ENCODE data around the gene EEF1AKMT4. TPM values are rescaled to one million over a fixed set of nuclear protein-coding genes. Genes with fewer than 3 reads are reported as not detected.

The EEF1AKMT4 gene
- total RNA-seq, 1 donor from 2014 or later: 3.6 TPM

DNA sequence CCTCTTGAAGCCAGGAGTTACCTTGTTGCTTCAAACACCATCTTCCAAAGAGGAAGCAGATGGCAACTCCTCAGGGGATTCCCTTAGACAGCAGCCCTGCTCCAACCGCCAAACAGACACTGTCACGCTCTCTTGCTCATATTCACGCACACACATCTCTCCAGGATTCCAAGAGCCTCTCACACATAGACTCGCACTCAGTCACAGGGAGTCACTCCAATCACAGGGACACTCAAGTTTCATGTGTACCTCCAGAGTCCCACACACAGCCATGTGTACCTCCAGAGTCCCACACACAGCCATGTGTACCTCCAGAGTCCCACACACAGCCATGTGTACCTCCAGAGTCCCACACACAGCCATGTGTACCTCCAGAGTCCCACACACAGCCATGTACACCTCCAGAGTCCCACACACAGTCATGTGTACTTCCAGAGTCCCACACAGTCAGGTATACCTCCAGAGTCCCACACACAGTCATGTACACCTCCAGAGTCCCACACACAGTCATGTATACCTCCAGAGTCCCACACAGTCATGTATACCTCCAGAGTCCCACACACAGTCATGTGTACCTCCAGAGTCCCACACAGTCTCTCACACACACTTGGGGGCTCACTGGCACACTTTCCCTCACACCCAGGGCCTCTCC is 14.0 kb upstream of the EEF1AKMT4 start:
- no peak for DNase-seq (ENCODE audit: low read depth in 2 of 2)

GRCh38 chr3:184236033-184236410 is 13.4 kb upstream of the EEF1AKMT4 start:
- no peak for DNase-seq (ENCODE audit: low read depth in 2 of 2)

GRCh38 chr3:184236636-184237035 is 12.8 kb upstream of the EEF1AKMT4 start:
- no peak for DNase-seq (ENCODE audit: low read depth in 2 of 2)

- DNase-seq (ENCODE audit: low read depth in 2 of 2): no peak
Observed at GRCh38 chr3:184237211-184237610, 12.3 kb upstream of the EEF1AKMT4 start.

- DNase-seq (ENCODE audit: low read depth in 2 of 2): no peak
Observed at GRCh38 chr3:184237807-184238206, 11.7 kb upstream of the EEF1AKMT4 start.

DNA sequence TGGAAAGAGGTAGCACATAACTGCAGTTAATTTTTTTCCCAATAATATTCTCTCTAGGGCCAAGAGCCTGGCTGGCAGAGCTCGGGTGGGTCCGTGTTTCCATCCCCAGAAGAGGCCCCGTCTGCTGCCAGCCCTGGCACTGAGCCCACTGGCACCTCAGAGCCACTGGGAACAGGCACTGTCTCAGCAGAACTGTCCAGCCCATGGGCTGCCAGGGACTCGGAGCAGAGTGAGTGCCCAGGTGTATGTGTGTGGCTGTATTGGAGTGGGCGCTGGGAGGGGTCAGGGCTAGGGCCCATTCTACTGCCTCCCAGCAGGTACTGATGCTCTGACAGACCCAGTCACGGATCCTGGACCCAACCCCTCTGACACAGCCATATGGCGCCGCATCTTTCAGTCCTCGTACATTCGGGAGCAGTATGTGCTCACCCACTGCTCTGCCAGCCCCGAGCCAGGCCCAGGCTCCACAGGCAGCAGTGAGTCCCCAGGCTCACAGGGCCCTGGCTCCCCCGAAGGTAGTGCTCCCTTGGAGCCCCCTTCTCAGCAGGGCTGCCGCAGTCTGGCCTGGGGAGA is 11.1 kb upstream of the EEF1AKMT4 start:
- no peak for DNase-seq (ENCODE audit: low read depth in 2 of 2)

GRCh38 chr3:184239221-184239620 is 10.3 kb upstream of the EEF1AKMT4 start:
- no peak for DNase-seq (ENCODE audit: low read depth in 2 of 2)

DNA sequence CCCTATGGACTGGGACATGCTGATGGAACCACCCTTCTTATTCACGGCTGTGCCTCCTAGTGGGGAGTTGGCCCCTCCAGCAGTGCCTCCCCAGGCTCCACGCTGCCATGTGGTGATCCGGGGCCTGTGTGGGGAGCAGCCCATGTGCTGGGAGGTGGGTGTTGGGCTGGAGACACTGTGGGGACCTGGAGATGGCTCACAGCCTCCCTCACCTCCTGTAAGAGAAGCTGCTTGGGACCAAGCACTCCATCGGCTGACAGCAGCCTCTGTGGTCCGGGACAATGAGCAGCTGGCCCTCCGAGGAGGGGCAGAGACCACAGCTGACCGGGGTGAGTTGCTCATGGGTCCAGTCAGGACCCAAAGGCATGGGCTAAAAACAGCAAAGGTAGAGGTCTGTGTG is 9.8 kb upstream of the EEF1AKMT4 start:
- no peak for DNase-seq (ENCODE audit: low read depth in 2 of 2)

DNA sequence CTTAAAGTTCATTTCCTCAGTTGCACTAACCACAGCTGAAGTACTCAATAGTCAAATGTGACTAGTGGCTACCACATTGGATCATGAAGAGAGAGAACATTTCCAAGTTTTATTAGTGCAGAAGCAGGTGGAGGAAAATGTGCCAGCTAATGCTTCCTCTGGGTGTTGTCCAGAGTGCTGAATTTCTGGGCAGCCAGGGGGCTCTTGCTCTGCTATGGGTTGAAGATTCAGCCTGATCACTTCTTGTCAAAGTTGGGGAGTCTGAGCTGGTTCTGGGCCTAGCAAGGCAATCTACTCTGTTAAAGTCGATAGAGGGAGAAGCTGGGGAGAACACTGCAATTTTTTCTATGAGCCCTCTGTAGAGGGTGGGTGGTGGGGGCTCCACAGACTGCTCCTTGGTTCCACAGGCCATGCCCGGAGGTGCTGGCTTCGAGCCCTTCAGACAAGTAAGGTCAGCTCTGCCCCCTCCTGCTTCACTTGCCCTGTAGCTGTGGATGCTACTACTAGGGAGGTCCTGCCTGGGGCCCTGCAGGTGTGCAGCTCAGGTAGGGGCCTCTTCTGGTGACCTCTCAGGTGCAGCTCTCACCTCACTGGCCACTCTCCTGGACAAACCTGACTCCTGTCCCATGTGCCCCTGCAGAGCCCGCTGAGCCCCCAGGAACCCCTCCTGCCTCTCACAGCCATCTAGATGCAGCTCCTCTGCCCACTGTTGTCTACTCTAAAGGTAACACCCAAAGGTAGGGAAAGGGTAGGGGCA is 8.9 kb upstream of the EEF1AKMT4 start:
- peak; percentile 41 to 54 for DNase-seq (ENCODE audit: low read depth in 2 of 2)

DNA sequence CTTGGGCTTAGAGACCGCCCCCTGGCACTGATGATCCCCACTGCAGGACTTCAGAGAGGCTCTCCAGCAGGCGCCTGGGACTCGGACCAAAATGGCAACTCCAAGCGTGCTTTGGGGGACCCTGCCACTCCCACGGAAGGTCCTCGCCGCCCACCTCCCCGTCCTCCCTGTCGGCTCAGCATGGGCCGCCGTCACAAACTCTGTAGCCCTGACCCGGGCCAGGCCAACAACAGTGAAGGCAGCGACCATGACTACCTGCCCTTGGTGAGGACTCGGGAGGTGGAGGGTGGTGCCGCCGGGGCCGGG is 8.4 kb upstream of the EEF1AKMT4 start:
- DNase-seq (ENCODE audit: low read depth in 2 of 2): no peak

GRCh38 chr3:184241447-184242296 is 7.8 kb upstream of the EEF1AKMT4 start:
- peak; percentile 64 to 71 for DNase-seq (ENCODE audit: low read depth in 2 of 2)

DNA sequence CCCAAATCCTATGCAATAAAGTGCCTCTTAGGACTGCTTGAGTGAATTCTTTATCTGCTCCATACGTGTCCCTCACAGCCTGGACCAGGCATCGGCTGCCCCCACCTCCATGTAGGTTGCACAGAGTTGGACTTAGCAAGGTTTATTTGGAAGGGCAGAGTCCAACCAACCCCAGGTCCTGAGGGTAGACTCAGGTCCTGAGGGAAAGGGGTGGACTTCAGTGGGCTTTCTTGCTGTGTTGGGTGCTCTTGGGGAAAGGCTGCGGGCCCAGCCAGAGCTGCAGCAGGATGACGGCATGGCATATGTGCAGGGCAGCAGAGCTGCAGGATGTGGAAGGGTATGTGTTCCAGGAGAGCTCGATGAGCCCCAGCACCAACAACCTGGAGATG is 7.2 kb upstream of the EEF1AKMT4 start:
- no peak for DNase-seq (ENCODE audit: low read depth in 2 of 2)

- DNase-seq (ENCODE audit: low read depth in 2 of 2): peak; percentile 90 to 94
Observed at GRCh38 chr3:184248454-184249411, 739 bp upstream of the EEF1AKMT4 start, which contains the start of gene ALG3. TSS of gene ALG3 (minus strand) at chr3:184248962. CDS start at chr3:184248940, 22 bp downstream.

DNA sequence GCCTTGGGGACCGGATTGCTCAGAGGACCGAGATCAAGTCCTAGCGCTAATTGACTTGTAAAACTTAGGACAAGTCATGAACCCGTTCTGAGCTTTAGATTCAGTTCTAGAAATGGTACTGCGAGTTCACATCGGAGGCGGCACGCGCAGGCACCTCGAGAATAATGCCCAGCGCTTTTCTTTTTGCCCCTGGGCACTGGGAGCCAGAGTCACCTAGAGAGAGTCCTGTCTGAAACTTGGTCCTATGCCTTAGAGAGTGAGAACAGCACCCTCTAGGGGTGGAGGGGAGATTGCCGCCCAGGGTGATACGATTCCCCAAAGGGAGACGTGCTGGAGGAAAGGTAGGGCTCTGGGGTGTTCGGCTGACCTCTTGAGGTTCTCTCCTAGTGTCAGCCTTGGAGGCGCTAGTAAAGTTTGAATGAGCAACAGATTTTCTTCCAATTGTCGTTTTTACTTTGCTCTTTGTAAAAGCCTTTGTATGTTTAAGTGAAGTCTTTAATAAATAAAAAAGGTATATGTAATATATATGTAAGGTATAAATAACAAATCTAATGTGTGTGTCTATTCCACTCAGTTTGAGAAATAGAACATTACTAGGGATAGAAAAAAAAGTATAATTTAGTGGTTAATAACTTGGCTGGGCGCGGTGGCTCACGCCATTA is 826 bp downstream of the EEF1AKMT4 start:
- DNase-seq (ENCODE audit: low read depth in 2 of 2): peak; percentile 88 to 90

- DNase-seq (ENCODE audit: low read depth in 2 of 2): no peak
Observed at GRCh38 chr3:184255291-184256039, 6.0 kb downstream of the EEF1AKMT4 start.

DNA sequence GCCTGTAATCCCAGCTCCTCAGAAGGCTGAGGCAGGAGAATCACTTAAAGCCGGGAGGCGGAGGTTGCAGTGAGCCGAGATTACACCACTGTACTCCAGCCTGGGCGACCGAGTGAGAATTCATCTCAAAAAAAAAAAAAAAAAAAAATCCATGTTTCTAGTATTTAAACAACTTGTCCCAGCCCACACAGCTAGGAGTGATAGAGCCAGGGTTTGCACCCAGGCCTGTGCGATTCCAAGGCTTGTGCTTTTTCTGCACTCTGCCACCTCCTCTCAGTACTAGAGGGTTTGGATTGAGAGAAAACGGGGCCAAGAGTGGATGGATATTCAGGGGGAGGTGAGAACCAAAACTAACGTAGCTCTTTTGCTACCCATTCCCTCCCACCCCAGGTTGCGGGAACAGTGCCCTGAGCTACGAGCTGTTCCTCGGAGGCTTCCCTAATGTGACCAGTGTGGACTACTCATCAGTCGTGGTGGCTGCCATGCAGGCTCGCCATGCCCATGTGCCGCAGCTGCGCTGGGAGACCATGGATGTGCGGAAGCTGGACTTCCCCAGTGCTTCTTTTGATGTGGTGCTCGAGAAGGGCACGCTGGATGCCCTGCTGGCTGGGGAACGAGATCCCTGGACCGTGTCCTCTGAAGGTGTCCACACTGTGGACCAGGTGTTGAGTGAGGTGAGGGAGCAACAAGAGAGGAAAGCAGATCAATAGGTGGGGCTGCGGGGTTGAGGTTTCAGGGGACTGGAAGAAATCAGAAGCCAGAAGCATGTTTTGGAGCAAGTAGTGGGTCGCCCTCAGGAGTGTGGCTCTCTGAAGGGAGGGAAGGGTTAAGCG is 7.8 kb downstream of the EEF1AKMT4 start:
- no peak for DNase-seq (ENCODE audit: low read depth in 2 of 2)

- no peak for DNase-seq (ENCODE audit: low read depth in 2 of 2)
Observed at GRCh38 chr3:184258926-184259325, 9.5 kb downstream of the EEF1AKMT4 start.

GRCh38 chr3:184259396-184259877 is 10.0 kb downstream of the EEF1AKMT4 start:
- DNase-seq (ENCODE audit: low read depth in 2 of 2): no peak

All from lung microvascular endothelial cell (primary cell).